AG09309 (cell line): ENCODE measurements around the gene NCAM1.

ENCODE experiments used
- DNase-seq: peaks from one replicate; pipeline ENCODE4 v3.0.0-alpha.2; 2010; ENCODE audit warnings: low read depth
- H3K4me3 ChIP-seq: 2 replicates; pipeline ENCODE4 v1.5.1; 2011; ENCODE audit warnings: mild to moderate bottlenecking, low read depth, low read length, moderate library complexity; ENCODE audit not compliant: control insufficient read depth
- TF ChIP-seq, protein P1 (sequence below): IDR thresholded peaks from 2 replicates; pipeline ENCODE4 v1.5.1; 2011; ENCODE audit warnings: mild to moderate bottlenecking, low read depth, low read length, inconsistent platforms; ENCODE audit not compliant: insufficient read depth, control insufficient read depth; ENCODE audit errors: missing control alignments

NCAM1 gene

DNA sequence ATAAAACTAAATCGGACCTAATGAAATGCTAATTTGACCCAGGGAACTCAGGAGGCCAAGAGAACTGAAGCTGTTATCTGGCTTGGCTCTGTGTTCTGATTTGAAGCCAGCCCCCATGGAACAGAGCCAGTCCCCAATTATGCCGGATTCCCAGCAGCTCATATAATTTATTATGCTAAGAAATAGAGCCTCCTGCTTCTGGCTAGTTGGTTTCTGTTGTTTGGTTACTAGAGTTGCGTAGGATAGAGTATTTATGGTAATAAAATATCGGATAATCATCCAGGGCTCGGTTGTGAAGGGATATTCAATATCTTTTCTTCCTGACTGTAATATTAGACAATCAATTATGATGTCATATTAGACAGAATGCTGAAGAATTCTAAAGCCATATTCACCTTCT, 232.7 kb downstream of the NCAM1 start:
- TF ChIP-seq, protein P1, sequence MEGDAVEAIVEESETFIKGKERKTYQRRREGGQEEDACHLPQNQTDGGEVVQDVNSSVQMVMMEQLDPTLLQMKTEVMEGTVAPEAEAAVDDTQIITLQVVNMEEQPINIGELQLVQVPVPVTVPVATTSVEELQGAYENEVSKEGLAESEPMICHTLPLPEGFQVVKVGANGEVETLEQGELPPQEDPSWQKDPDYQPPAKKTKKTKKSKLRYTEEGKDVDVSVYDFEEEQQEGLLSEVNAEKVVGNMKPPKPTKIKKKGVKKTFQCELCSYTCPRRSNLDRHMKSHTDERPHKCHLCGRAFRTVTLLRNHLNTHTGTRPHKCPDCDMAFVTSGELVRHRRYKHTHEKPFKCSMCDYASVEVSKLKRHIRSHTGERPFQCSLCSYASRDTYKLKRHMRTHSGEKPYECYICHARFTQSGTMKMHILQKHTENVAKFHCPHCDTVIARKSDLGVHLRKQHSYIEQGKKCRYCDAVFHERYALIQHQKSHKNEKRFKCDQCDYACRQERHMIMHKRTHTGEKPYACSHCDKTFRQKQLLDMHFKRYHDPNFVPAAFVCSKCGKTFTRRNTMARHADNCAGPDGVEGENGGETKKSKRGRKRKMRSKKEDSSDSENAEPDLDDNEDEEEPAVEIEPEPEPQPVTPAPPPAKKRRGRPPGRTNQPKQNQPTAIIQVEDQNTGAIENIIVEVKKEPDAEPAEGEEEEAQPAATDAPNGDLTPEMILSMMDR = no peak
- DNase-seq = no peak
- H3K4me3 ChIP-seq = no peak overlapping the region

DNA sequence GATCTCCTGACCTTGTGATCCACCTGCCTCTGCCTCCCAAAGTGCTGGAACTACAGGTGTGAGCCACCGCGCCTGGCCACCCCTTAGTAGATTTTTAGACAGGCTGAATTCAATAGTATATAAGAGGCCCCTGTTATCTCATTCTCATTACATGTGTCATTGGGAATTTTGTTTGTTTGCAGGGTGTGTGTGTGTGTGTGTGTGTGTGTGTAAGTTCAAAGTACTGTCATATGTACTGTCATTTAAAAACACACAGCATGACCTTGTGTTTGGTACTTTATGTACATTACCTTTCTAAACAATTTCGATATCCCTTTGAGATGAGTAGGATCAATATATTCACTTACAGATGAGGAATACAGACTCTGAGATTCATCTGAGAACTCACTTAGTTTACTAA, 234.5 kb downstream of the NCAM1 start:
- no peak overlapping the region for H3K4me3 ChIP-seq
- TF ChIP-seq, protein P1 = no peak
- no peak for DNase-seq

GRCh38 chr11:113197446-113197845, 236.2 kb downstream of the NCAM1 start:
- no peak overlapping the region for H3K4me3 ChIP-seq
- no peak for DNase-seq
- TF ChIP-seq, protein P1 = no peak

- no peak for DNase-seq
- TF ChIP-seq, protein P1 = no peak
- no peak overlapping the region for H3K4me3 ChIP-seq
These were observed 237.9 kb downstream of the NCAM1 start for GRCh38 chr11:113198972-113199661.

DNA sequence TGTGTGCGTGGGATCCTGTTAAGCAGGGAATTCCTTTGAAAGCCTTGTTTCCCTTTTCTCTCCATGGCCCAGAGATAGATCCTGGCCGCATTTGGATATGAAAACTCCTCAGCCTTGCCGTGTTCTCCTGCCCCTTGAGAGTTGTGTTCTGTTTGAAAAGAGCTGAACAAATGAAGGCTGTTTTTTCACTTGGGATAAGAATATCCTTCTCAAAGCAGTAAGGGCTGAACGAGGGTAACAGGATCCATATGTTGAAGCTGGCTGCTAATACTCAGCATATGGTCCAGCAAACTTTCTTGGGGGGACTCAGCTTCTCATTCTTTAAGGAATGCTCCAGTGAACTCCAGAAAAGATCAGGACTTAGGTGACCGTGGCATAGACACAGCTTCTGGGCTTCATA, 238.6 kb downstream of the NCAM1 start:
- no peak for DNase-seq
- TF ChIP-seq, protein P1 = no peak
- no peak overlapping the region for H3K4me3 ChIP-seq

DNA sequence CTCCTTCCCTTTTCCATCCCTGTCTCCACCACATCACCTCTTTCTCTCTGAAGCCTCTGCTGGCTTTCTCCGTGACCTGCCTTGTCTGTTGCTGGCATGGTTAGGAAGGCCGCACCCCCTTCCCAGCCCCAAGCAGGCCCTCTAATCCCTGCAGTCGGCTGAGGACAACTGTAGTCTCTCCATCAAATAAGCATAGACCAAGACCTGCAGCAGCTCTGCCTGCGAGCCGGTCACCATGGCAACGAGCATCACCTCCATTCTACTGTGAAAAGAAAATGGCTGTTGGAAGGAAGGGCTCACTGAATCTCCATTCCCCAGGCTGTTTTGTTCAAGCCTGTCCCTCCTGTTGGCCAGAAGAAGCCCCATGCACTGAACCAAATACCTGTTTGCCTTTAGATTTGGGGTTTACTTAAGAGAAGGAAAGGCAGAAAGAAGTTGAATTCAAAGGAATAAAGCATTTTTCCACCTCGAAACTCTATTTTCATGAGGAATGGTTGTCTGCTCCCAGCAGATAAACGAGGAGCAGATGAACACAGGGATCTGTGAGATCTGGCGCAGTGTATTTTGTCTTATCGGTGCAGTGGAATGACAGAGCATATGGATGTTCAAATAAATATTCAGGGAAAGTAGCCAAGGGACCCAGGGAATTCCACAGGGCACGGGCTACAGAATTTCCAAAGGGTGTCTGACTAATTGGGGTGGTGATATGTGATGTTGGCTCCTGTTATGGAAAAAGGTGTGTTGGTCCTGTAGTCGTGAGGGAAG, 240.0 kb downstream of the NCAM1 start:
- no peak for DNase-seq
- no peak overlapping the region for H3K4me3 ChIP-seq
- TF ChIP-seq, protein P1 = no peak
